Progenitor cell of endocrine pancreas (in vitro differentiated cells): ENCODE data around the gene WDR59. TPM values are rescaled to one million over a fixed set of nuclear protein-coding genes. Genes with fewer than 3 reads are reported as not detected.

Experiments used
- DNase-seq: peaks from one replicate; pipeline ENCODE4 v3.0.0; 2021; ENCODE audit warnings: low spot score; ENCODE audit not compliant: unreplicated experiment
- H3K27ac Mint-ChIP-seq: 2 replicates; pipeline ENCODE4 v1.8.0; 2021; ENCODE audit warnings: mild to moderate bottlenecking, moderate library complexity, mixed read lengths
- H3K27me3 Mint-ChIP-seq: 2 replicates; pipeline ENCODE4 v1.8.0; 2021; ENCODE audit warnings: mixed read lengths
- H3K36me3 Mint-ChIP-seq: 2 replicates; pipeline ENCODE4 v1.8.0; 2022; ENCODE audit warnings: mixed read lengths; ENCODE audit not compliant: insufficient read depth
- H3K4me1 Mint-ChIP-seq: 2 replicates; pipeline ENCODE4 v1.8.0; 2021; ENCODE audit warnings: low read depth, mixed read lengths
- H3K4me3 Mint-ChIP-seq: 2 replicates; pipeline ENCODE4 v1.8.0; 2021; ENCODE audit warnings: low read depth, mild to moderate bottlenecking, moderate library complexity, mixed read lengths
- H3K9me3 Mint-ChIP-seq: 2 replicates; pipeline ENCODE4 v1.8.0; 2021; ENCODE audit warnings: low read depth, mixed read lengths
- CTCF ChIP-seq: fragments of 200-600 bp; sonication (generic); IDR thresholded peaks from one replicate; pipeline ENCODE4 v1.5.0; 2021; ENCODE audit warnings: antibody characterized with exemption, mild to moderate bottlenecking; ENCODE audit not compliant: unreplicated experiment
- total RNA-seq: library from RNA; stranded (reverse); gene quantifications from 2 replicates; pipeline ENCODE4 v1.2.1, GENCODE V29; 2021

WDR59 gene
- total RNA-seq, 1 donor from 2014 or later = 154 TPM

- Mint-ChIP-seq H3K4me3 (no peak overlapping the region), H3K27me3 (no peaks in the 10 kb centered on the region), H3K36me3 (peaks cover 25% of the 10 kb centered on the region), H3K4me1 (no peaks in the 10 kb centered on the region), H3K27ac (no peak overlapping the region), H3K9me3 (no peaks in the 10 kb centered on the region)
- DNase-seq = no peak
- TF ChIP-seq CTCF = no peak
Measured at GRCh38 chr16:74942566-74942965, 42.4 kb downstream of the WDR59 start.

DNA sequence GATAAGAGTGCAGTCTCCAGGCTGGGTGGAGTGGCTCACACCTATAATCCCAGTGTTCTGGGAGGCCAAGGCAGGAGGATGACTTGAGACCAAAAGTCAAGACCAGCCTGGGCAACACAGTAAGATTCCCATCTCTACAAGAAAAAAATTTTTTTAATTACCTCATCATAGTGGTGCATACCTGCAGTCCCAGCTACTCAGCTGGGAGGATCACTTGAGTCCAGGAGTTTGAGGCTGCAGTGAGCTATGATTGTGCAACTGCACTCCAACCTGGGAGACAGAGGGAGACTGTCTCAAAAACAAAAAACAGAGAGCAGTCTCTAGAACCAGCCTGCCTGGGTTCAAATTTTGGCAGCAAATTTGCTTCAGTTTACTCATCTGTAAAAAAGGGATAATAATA is 45.2 kb downstream of the WDR59 start:
- no peaks in the 10 kb centered on the region for H3K9me3 Mint-ChIP-seq
- no peak for DNase-seq
- no peaks in the 10 kb centered on the region for H3K4me1 Mint-ChIP-seq
- peaks cover 20% of the 10 kb centered on the region for H3K36me3 Mint-ChIP-seq
- no peaks in the 10 kb centered on the region for H3K27me3 Mint-ChIP-seq
- H3K27ac Mint-ChIP-seq = no peak overlapping the region
- H3K4me3 Mint-ChIP-seq = no peak overlapping the region
- TF ChIP-seq CTCF = no peak

DNA sequence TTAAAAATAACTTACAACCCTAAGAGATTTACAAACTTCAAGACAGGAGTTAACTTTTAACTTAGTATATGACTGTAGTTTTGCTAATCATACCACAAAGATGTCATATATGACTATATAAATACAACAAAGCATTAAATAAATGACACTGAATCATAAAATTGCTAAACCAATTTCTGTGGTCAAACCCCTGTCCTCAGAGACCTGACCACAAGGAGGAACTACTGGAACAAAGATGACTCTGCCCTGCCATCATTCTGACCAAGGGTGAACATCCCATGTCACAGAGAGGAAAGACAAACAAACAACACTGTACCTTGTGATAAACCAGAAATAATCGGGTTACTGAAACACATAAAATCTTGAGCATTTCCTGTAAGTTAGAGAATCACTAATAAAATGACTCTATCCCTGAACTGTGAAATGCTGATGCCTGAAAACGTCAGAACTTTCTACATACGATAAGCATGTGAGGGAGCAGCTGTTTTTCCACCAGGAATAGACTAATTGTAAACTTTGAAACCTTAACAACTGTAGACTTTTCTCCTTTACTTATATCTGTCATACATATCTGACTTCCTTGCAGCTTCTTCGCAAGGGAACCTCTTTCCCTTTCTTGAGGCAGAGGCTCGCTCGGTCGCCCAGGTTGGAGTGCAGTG is 47.9 kb downstream of the WDR59 start:
- Mint-ChIP-seq H3K9me3 (no peaks in the 10 kb centered on the region), H3K4me3 (no peak overlapping the region), H3K27me3 (no peaks in the 10 kb centered on the region), H3K4me1 (no peaks in the 10 kb centered on the region), H3K27ac (no peak overlapping the region), H3K36me3 (peaks cover 20% of the 10 kb centered on the region)
- no peak for TF ChIP-seq CTCF
- no peak for DNase-seq

- Mint-ChIP-seq H3K4me1 (no peaks in the 10 kb centered on the region), H3K36me3 (peaks cover 15% of the 10 kb centered on the region), H3K27ac (no peak overlapping the region), H3K9me3 (no peaks in the 10 kb centered on the region), H3K4me3 (no peak overlapping the region), H3K27me3 (no peaks in the 10 kb centered on the region)
- DNase-seq = no peak
- TF ChIP-seq CTCF = no peak
Measured at GRCh38 chr16:74931445-74931844, 53.5 kb downstream of the WDR59 start.

GRCh38 chr16:74929636-74930035 is 55.3 kb downstream of the WDR59 start:
- DNase-seq = no peak
- Mint-ChIP-seq H3K4me3 (no peak overlapping the region), H3K36me3 (peaks cover 16% of the 10 kb centered on the region), H3K4me1 (no peaks in the 10 kb centered on the region), H3K9me3 (no peaks in the 10 kb centered on the region), H3K27ac (peak overlapping the region; percentile 4), H3K27me3 (no peaks in the 10 kb centered on the region)
- TF ChIP-seq CTCF = no peak
